HG03460 (cell line): ENCODE measurements around the gene CES4A.
"Not testable (repeated sequence)": the region's sequence is repeated elsewhere in the genome, so short reads cannot be mapped to it uniquely, and the experiment has no call there.

Source experiments
- ATAC-seq: cut with Tn5 transposase; IDR thresholded peaks from one replicate; pipeline ENCODE4 v1.9.1; 2021; ENCODE audit not compliant: unreplicated experiment

Gene CES4A

DNA sequence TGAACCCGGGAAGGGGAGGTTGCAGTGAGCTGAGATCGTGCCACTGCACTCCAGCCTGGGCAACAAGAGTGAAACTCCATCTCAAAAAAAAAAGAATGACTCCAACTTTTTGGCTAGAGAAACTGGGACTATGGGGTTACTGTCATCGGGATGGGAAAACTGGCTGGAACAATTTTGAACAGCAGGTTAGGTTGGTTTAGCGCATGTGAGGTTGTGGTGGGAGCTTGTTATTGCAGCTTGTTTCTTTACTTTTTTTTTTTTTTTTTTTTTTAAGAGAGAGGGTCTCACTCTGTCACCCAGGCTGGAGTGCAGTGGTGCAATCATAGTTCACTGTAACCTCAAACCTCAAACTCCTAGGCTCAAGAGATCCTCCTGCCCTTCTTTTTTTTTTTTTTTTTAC, 53.1 kb downstream of the CES4A start:
- not testable (repeated sequence) for ATAC-seq

DNA sequence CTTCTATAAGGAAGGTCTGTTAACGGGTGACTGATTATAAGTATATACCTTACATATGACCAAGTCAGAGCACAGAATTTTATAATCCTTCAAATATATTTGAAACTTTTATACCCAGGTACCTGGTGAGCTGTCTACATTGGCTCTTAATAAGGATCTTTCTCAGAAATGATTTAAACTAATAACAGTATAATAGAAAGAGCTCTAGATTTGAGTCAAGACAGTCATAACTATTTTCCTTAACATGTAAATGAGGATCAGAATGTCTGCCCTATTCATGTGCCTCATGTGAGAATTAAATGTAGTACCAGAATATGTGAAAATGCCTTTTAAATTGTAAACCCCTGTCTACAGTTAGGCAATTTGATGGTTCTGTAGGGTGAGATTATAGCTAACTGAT, 55.0 kb downstream of the CES4A start:
- no peak for ATAC-seq

DNA sequence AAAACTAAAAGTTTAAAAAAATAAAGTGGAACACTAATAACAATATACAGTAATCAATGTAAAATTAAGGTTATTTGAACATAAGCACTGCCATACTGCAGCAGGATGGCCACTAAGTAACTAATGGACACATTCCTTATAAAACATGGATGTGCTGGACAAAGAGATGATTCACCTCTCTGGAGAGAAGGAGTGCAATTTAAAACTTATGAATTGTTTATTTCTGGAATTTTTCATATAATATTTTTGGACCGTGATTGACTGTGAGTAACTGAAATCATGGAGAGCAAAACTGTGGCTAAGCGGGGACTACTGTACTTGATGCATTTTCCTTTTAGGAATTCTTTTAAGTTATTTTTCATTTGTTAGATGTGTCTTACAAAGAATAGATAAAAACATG, 62.4 kb downstream of the CES4A start:
- ATAC-seq: no peak

DNA sequence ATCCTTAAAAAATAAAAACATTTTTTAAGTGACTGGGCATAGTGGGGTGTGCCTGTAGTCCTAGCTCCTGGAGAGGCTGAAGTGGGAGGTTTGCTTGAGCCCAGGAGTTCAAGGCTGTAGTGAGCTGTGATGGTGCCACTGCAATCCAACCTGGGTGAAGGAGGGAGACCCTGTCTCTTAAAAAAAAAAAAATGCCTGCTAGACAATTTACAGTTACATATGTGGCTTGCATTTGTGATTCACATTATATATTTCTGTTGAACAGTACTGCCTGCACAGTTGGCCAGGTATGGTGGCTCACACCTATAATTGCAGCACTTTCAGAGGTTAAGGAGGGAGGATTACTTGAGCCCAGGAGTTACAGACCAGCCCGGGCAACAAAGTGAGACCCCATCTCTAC, 64.0 kb downstream of the CES4A start:
- ATAC-seq: no peak

DNA sequence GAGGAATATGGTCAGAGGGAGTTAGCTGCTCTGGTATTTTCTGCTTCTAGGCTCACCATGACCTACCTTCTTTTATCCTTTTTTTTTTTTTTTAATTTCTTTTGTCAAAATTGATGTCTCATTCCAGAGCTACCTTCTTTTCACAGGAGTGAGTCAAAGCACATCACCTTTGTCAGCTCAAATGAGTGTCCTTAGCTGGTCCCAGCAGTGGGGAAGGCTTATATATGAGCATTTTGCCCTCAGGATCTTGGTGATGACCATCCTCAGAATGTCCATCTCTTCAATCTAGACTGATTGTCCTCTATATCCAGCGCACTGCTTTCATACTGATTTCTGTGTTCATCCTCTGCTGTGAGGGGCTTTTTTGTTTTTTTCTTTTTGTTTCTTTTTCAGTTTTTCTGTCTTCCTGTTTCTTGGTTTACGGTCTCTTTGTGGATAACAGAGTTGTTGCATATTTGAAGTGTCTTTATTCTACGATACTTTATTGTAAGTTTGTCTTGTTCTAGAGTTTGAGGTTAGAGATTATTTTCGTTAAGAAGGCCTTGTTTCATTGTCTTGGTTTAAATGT, 65.5 kb downstream of the CES4A start:
- ATAC-seq: no peak

DNA sequence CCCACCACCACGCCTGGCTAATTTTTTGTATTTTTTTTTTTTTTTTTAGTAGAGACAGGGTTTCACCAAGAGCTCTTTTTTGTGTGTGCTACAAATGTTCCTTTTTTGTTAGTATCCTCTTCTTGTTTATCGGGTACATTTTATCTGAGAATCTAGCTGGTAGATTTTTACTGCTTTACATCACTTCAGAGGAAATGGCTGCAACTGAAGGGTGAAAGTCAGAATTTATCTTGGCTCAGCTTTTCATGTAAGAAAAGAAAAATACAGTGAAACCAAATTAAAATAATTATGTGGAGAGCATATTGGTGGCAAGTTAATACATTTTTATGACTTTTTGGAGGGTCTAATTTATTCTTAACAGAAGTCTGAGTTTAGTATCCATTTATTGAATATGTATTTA, 66.5 kb downstream of the CES4A start:
- ATAC-seq: no peak

DNA sequence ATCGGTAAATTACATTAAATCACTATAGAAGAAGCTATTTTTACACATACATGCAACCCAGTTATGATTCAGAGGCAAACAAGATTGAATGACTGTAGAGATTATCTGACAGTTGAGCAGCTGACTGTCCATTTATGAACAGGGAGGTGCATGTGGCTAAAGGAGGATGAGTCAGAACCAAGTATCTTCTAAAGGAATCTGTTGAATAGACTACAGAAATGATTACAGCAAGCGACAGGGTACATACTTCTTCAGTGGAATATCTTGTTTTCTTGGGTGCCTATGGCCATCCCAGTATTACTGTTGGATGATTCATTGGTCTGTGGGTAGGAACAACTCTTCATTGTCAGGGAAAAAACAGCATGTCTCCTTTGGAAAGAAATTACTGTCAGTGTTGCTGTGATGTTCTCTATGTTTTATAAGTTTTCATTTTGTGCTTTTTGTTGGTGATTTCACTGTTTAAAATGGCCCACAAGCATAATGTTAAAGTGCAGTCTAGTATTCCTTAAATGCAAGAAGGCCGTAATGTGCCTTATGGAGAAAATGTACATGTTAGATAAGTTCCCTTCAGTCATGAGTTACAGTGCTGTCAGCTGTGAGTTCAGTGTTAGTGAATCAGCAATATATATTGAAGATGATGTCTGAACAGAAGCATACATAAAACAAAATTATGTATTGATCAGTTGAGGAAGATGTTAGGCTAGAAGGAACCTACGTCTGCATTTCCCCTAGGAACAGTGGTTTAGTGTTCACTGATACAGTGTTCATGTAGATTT, 67.5 kb downstream of the CES4A start:
- no peak for ATAC-seq
